GM23338 (cell line): ENCODE results near the gene TLR7.

Source experiments
- CREB1 ChIP-seq: fragments of 250-450 bp; sonication (Bioruptor Pico); IDR thresholded peaks from 2 replicates; pipeline ENCODE4 v1.5.0; 2020; ENCODE audit warnings: low read depth, mild to moderate bottlenecking, moderate library complexity
- CTCF ChIP-seq, 2 experiments: fragments of 200-600 bp in 1 of 2; sonication (generic) in 1 of 2; conservative IDR thresholded peaks; 2 replicates each; pipeline versions ENCODE4 v1.5.1 to v1.6.1; 2016 to 2017; ENCODE audit warnings: antibody characterized with exemption in 2 of 2, low read depth in 2 of 2, mild to moderate bottlenecking in 2 of 2, moderate library complexity in 1 of 2
- ETS1 ChIP-seq: IDR thresholded peaks from 2 replicates; pipeline ENCODE4 v1.6.1; 2016; ENCODE audit warnings: antibody characterized with exemption
- EZH2 ChIP-seq: fragments of 200-600 bp; sonication (generic); IDR thresholded peaks from one replicate; pipeline ENCODE4 v1.8.0; 2017; ENCODE audit warnings: antibody characterized with exemption, mild to moderate bottlenecking, low read depth; ENCODE audit not compliant: unreplicated experiment
- EZH2phosphoT487 ChIP-seq: fragments of 200-600 bp; sonication (generic); IDR thresholded peaks from one replicate; pipeline ENCODE4 v1.8.1; 2018; ENCODE audit warnings: antibody characterized with exemption; ENCODE audit not compliant: unreplicated experiment
- JUNB ChIP-seq: IDR thresholded peaks from one replicate; pipeline ENCODE4 v1.6.1; 2016; ENCODE audit warnings: antibody characterized with exemption; ENCODE audit not compliant: unreplicated experiment
- NANOG ChIP-seq: IDR thresholded peaks from 2 replicates; pipeline ENCODE4 v1.6.1; 2016; ENCODE audit warnings: antibody characterized with exemption, borderline replicate concordance
- POLR2AphosphoS5 ChIP-seq: IDR thresholded peaks from 2 replicates; pipeline ENCODE4 v1.6.1; 2016; ENCODE audit warnings: antibody characterized with exemption, low read depth
- REST ChIP-seq: IDR thresholded peaks from one replicate; pipeline ENCODE4 v1.6.1; 2018; ENCODE audit warnings: antibody characterized with exemption; ENCODE audit not compliant: unreplicated experiment
- STAT1 ChIP-seq: IDR thresholded peaks from one replicate; pipeline ENCODE4 v1.6.1; 2016; ENCODE audit warnings: antibody characterized with exemption; ENCODE audit not compliant: unreplicated experiment
- ZNF331 ChIP-seq: fragments of 250-450 bp; sonication (Bioruptor Pico); IDR thresholded peaks from 2 replicates; pipeline ENCODE4 v1.5.0; 2020; ENCODE audit warnings: low read depth, mild to moderate bottlenecking, moderate library complexity

GRCh38 chrX:12894074-12895030, 27.5 kb downstream of the TLR7 start:
- TF ChIP-seq POLR2AphosphoS5 (no peak), CTCF (conservative IDR thresholded peaks at IDR 0.05; ENCODE audit: low read depth in 2 of 2) (peak; percentile 51 to 60; a peak in 3 of 4 replicates), EZH2 (no peak), REST (no peak), CREB1 (CRISPR knock-in tag) (no peak), ZNF331 (no peak), ETS1 (no peak), EZH2phosphoT487 (no peak), JUNB (no peak), STAT1 (no peak), NANOG (no peak)
